NCI-H1092 (cell line): ENCODE data around the gene DOCK1.

Experiments used
- DNase-seq: peaks from one replicate; lab custom pipeline; 2025; lab: John Stamatoyannopoulos, UW

The DOCK1 gene

DNA sequence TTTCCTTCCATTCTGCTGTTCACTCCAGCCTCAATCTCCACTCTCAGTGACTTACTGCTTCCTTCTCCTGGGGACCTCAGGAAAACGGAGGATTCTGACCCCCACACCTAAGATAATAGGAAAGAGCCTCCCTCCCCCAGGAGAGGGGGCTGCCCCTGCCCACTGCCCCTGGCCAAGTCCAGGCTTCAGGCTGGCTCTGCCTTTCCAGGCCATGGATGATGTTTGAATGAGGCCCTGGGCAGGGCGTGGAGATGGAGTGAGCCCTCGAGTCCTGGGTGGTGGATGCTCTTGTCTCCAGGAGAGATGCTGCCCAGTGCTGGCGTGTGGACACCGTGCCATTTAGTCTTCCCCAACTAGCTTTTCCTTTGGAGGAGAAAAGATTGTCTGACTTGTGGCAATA is 184.2 kb downstream of the DOCK1 start:
- DNase-seq, result no peak

DNA sequence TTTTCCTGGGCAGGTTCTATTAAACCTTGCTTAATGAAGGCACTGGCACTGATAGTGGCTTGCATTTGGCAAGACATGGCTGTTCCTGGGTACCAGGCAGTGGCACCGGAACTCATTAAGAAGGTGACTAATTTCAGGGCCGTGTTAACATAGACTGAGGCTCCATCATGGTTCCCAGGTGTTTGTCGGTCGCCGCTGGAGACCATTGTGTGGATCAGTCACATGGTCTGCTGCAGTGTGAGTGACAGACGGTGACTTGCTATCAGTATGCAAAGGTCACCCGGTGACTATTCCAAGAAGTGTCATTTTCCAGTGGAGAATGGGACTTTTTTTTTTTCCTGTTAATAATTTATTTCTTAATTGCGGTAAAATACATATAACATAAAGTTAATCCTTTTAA is 184.9 kb downstream of the DOCK1 start:
- no peak for DNase-seq

GRCh38 chr10:127091354-127091753 is 186.1 kb downstream of the DOCK1 start:
- DNase-seq, result no peak

DNA sequence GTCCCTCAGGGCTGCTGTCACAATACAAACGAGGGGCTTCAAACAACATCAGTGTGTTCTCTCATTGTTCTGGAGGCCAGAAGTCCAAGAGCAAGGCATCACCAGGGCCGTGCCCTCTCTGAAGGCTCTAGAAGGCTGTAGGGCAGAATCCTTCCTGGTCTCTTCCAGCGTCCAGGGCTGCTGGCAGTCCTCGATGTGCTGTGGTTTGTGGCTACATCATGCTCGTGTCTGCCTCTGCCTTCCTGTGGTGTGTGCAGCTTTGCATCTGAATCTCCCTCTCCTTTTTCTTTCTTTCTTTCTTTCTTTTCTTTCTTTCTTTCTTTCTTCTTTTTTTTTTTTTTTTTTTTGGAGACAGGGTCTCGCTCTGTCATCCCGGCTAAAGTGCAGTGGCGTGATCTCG is 187.7 kb downstream of the DOCK1 start:
- no peak for DNase-seq

DNA sequence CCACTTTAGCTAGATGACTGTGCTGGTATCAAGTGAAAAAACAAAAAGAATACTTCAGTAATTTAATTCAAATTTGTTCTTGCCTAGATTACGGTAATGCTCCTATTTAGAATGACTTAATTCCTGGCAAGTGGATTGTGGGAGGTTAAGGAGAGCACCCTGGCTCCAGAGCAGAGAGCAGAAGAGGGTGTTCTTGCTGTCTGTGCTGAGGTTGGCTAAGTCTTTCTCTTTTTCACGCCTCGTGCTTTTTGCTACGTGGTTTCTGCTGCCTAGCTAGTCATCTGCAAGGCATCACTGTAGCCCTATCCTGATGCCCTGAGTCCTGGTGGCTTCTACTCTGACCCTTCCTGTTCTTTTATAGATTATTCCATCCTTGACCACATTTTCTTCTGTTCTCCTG is 189.8 kb downstream of the DOCK1 start:
- DNase-seq, result no peak

DNA sequence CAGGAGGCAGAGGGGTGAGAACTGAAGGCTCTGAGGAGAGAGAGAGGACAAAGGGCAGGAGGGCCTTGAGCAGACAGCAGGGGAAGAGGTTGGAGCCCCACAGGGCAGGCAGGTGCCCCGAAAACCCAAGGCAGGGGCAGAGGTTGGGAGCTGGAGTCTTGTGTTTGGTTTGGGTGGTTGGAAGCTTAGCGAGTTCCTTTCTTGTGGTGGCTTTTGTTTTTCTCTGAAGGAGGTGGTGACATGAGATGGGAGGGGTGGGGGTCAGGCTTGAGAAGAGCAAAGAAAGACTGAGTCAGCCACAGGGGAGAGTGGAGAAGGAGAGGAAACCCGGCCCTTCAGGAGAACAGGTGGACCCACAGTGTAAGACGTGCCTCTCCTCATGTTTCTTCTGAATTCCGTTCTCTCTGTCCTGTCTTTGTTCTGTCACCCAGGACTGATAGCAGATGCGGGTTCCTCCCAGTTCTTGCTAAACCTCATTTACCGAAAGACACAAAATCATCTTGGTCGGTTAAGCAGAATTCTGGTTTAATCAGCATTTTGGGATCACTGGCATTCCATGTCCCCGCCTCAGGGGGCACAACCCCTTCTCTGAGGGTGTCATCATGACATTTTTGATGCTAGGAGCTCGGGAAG is 195.9 kb downstream of the DOCK1 start:
- no peak for DNase-seq

DNA sequence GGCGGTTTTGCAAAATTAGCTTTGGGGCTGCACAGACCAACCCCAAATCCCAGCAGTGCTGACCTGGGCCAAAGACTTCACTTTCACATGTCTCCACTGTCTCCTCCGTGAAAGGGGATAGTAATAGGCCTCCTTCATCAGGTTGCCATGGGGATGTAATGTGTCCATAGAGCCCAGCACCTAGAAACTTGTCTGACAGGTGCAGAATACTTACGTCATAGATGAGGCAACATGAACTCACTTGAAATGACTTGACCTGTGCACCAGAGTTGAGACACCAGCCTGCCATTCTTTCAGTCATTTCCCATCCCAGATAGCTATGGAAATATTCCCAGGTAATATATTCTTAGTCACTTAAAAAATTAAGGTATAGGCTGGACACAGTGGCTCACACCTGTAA is 196.9 kb downstream of the DOCK1 start:
- DNase-seq, result no peak

DNA sequence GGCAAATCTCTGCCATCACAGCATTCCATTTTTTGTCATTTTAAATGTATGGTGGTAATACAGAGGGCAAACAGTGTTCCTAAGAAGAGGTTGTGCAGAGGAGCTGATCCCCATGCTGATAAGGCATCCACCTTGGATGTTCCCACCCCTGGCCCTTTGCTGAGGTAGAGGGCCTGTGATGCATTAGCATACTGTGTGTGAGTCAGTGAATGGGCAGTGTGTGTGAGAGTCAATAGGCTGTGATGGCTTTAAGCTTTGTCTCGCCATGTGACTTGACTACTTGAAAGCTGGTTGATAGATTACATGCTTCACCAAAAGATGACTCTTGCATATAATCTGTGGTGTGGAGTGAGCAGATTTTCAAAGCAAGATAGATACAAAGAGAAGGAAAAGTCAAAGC is 209.9 kb downstream of the DOCK1 start:
- no peak for DNase-seq

GRCh38 chr10:127117125-127117524 is 211.9 kb downstream of the DOCK1 start:
- DNase-seq, result no peak

DNA sequence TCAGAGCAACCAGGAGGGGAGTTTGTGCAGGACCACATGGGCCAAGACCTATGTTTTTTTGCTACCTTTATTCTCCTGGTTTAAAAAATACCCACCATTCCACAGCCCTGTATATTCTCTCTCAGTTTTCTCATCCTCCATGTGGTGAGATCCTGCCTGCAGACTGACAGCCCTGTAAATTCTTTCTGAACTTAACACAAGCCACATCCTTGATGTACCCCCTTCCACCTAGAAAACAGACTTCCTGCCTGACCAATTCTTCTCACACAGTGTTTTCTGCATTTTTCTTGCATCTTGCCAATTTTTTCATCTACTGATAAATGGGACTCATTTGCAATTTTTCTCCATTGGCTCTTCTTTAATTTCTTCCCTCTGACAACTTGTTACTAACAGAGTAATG is 212.8 kb downstream of the DOCK1 start:
- no peak for DNase-seq

DNA sequence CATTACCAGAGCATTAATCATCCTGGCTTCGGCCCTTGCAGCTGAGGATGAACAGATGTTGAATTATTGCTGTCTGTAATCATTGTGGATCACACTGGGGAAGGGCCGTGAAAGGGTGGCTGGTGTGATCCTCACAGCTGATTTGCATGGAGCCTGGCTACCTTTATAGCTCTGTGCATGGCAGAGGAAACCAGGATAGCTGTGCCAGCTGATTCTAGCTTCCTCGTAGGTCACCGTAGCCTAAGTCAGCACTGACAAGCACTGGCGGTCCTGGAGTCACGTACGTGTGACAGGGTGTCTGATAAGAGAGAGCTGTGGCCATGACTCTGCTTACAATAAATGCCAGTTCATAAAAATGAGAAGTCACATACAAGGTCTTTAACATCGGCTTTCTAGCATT is 214.7 kb downstream of the DOCK1 start:
- no peak for DNase-seq

- DNase-seq, result no peak
Observed at GRCh38 chr10:127122831-127123230, 217.6 kb downstream of the DOCK1 start.

- DNase-seq, result no peak
Observed at GRCh38 chr10:127123626-127124025, 218.4 kb downstream of the DOCK1 start.

GRCh38 chr10:127125331-127125730 is 220.1 kb downstream of the DOCK1 start:
- no peak for DNase-seq

DNA sequence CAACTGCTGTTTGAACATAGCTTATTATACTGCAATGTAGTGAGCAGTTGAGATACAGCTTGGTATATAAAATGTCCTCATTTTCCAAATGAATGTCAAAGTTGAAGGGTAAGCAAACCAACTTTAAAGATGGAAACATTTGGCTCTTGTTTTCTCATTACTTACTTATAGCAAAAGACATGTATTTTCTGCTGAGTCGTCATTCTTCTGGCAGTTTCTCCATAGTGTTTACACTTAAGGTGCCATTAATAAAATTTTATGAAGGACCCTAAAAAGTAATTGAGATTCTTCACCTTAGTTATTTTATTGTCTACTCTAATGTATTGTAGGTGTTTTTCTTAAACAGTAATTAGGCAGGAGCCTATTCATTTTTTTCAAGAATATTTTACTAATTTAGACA is 222.6 kb downstream of the DOCK1 start:
- no peak for DNase-seq

DNA sequence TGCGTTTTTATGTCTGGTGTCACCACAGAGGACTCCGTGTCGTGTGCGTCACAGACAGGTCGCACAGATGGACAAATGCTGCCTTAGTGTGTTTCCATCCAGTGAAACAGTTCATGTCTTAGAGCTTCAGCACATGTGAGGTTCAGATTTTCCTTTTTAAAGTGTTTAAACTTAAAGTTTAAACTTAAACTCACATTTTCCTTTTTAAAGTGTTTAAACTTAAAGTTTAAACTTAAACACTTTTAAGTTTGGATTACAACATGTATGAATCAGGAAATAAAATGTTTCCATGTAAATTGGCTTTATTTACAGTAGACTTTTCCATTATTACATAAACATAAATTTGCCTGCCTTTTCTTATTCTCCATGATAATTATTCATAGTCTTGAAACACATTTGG is 223.9 kb downstream of the DOCK1 start:
- DNase-seq, result no peak

GRCh38 chr10:127132451-127132850 is 227.2 kb downstream of the DOCK1 start:
- DNase-seq, result no peak

GRCh38 chr10:127133225-127133624 is 228.0 kb downstream of the DOCK1 start:
- no peak for DNase-seq

- DNase-seq, result no peak
Observed at GRCh38 chr10:127133672-127134500, 228.7 kb downstream of the DOCK1 start.

GRCh38 chr10:127135844-127136577 is 230.8 kb downstream of the DOCK1 start:
- DNase-seq, result no peak

GRCh38 chr10:127137391-127137790 is 232.2 kb downstream of the DOCK1 start:
- no peak for DNase-seq

DNA sequence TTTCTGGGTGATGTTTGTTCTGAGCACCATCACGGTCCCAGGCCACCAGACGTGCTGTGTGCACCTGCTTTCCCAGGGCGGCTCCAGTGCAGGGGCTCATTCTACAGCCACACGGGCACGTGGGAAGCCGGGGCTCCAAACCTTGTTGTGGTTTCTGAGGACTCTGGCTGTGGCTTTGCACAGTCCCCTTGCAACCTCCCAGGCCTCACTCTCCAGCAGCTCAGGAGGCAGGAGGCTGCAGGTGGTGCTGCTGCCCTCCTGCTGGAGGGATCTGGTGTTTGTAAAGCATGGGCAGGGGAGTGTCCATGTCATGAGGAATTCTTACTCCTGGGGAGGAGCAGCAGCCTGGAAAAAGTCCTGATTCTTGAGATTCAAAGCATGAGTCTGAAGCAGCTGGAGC is 236.9 kb downstream of the DOCK1 start:
- no peak for DNase-seq

- DNase-seq, result no peak
Observed at GRCh38 chr10:127142856-127143255, 237.6 kb downstream of the DOCK1 start.
